ENCODE measurements around the gene AGPAT4.

Gene AGPAT4

GRCh38 chr6:161279677-161280415 lies 6.0 kb upstream of the AGPAT4 start:
- DNase-seq = no peak

GRCh38 chr6:161276605-161277155 lies 2.8 kb upstream of the AGPAT4 start:
- no peak for DNase-seq

GRCh38 chr6:161274898-161275297 lies 1.0 kb upstream of the AGPAT4 start:
- DNase-seq = no peak

GRCh38 chr6:161274488-161274858 lies 612 bp upstream of the AGPAT4 start:
- no peak for DNase-seq

- peak in 1 of 2 experiments; percentile 49 for DNase-seq
Observed at GRCh38 chr6:161273274-161273751, 548 bp downstream of the AGPAT4 start.

GRCh38 chr6:161272635-161273273 lies 1.1 kb downstream of the AGPAT4 start:
- no peak for DNase-seq

- no peak for DNase-seq
Observed at GRCh38 chr6:161271343-161272030, 2.4 kb downstream of the AGPAT4 start.

GRCh38 chr6:161270116-161270515 lies 3.7 kb downstream of the AGPAT4 start:
- DNase-seq = no peak

GRCh38 chr6:161269310-161269709 lies 4.6 kb downstream of the AGPAT4 start:
- no peak for DNase-seq

- DNase-seq = no peak
Observed at GRCh38 chr6:161268531-161269210, 5.2 kb downstream of the AGPAT4 start.

GRCh38 chr6:161266513-161267230 lies 7.2 kb downstream of the AGPAT4 start:
- DNase-seq = no peak

GRCh38 chr6:161265975-161266374 lies 7.9 kb downstream of the AGPAT4 start:
- no peak for DNase-seq

GRCh38 chr6:161265554-161265953 lies 8.3 kb downstream of the AGPAT4 start:
- no peak for DNase-seq

GRCh38 chr6:161264181-161264580 lies 9.7 kb downstream of the AGPAT4 start:
- DNase-seq = no peak

- no peak for DNase-seq
Observed at GRCh38 chr6:161261816-161262215, 12.0 kb downstream of the AGPAT4 start.

- DNase-seq = no peak
Observed at GRCh38 chr6:161261325-161261724, 12.5 kb downstream of the AGPAT4 start.

- DNase-seq = no peak
Observed at GRCh38 chr6:161259302-161259701, 14.6 kb downstream of the AGPAT4 start.

- no peak for DNase-seq
Observed at GRCh38 chr6:161257793-161258457, 15.9 kb downstream of the AGPAT4 start.

- no peak for DNase-seq
Observed at GRCh38 chr6:161256407-161256806, 17.5 kb downstream of the AGPAT4 start.

GRCh38 chr6:161255518-161255917 lies 18.3 kb downstream of the AGPAT4 start:
- DNase-seq = no peak

- no peak for DNase-seq
Observed at GRCh38 chr6:161254464-161255253, 19.2 kb downstream of the AGPAT4 start.
